Lower leg skin (tissue), 4 donors: ENCODE measurements around the gene PNPLA6. TPM values are rescaled to one million over a fixed set of nuclear protein-coding genes. Genes with fewer than 3 reads are reported as not detected.

ENCODE experiments used
- DNase-seq, 2 donors: peaks; one replicate each; pipeline ENCODE4 v3.0.0-alpha.2; 2019; ENCODE audit warnings: low spot score in 2 of 2
- H3K4me3 ChIP-seq: fragments of 200-600 bp; sonication (generic); 2 replicates; pipeline ENCODE4 v1.5.1; 2017; ENCODE audit warnings: mild to moderate bottlenecking, low read depth; ENCODE audit not compliant: poor library complexity, severe bottlenecking
- POLR2A ChIP-seq, 2 donors: fragments of 450-650 bp; IDR thresholded peaks; one replicate each; pipeline ENCODE4 v1.6.1; 2016 to 2017; ENCODE audit warnings: antibody characterized with exemption in 2 of 2, mild to moderate bottlenecking in 1 of 2, moderate library complexity in 1 of 2
- WGBS, 2 donors: methylation state at CpG; one replicate each; pipeline ENCODE4 v1.1.5; 2018; 5-methylcytosine and 5-hydroxymethylcytosine counted together
- intact Hi-C: fragments of 100-400 bp; cut with DNase I; formaldehyde crosslinking; loops from one replicate; pipeline ENCODE4 v1.15.0; 2023; ENCODE audit warnings: low total_unique reads
- total RNA-seq, 4 donors: library from RNA; depleted of rRNA; stranded (reverse); fragments of >200 nt; gene quantifications; one replicate each; pipeline ENCODE4 v1.1.0, GENCODE V29; 2016
- TF ChIP-seq, protein P1 (sequence below), 3 donors: fragments of 450-650 bp; IDR thresholded peaks; one replicate each; pipeline ENCODE4 v1.5.1; 2016; ENCODE audit warnings: antibody characterized with exemption in 3 of 3, mild to moderate bottlenecking in 3 of 3, moderate library complexity in 2 of 3

Gene PNPLA6
- total RNA-seq, 4 donors from 2014 or later = 58.3 to 89.8 (median 71.0) TPM

DNA sequence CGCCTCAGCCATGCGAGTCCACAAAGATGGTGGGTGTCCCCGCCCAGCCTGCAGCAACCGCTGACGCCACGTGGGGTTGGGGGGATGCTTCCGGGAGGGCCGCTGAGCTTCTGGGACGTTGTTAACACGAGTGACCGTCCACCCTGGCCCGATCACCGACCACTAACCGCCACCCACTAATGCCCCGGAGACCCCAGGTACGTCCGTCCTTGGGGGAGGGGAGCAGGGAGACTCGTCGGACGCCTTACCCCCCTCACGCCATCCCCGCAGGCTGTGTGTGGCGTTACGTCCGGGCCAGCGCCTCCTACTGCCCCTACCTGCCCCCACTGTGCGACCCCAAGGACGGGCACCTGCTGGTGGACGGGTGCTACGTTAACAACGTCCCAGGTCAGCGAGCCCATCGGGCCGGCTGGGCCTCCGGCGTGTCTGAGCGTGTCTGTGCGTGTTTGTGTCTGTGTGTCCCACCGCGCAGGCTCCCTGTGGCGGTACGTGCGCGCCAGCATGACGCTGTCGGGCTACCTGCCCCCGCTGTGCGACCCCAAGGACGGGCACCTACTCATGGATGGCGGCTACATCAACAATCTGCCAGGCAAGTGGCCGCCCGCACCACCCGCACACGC lies 21.3 kb downstream of the PNPLA6 start:
- 95 to 96% methylated on average over 46 to 54 of the region's 54 CpGs for WGBS, 2 donors
- DNase-seq = no peak
- intact Hi-C loops = no loop called here
- TF ChIP-seq, protein P1, sequence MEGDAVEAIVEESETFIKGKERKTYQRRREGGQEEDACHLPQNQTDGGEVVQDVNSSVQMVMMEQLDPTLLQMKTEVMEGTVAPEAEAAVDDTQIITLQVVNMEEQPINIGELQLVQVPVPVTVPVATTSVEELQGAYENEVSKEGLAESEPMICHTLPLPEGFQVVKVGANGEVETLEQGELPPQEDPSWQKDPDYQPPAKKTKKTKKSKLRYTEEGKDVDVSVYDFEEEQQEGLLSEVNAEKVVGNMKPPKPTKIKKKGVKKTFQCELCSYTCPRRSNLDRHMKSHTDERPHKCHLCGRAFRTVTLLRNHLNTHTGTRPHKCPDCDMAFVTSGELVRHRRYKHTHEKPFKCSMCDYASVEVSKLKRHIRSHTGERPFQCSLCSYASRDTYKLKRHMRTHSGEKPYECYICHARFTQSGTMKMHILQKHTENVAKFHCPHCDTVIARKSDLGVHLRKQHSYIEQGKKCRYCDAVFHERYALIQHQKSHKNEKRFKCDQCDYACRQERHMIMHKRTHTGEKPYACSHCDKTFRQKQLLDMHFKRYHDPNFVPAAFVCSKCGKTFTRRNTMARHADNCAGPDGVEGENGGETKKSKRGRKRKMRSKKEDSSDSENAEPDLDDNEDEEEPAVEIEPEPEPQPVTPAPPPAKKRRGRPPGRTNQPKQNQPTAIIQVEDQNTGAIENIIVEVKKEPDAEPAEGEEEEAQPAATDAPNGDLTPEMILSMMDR (IDR thresholded peaks at IDR 0.05) = no peak
- no peak for TF ChIP-seq POLR2A (IDR thresholded peaks at IDR 0.05)
- no peak overlapping the region for H3K4me3 ChIP-seq

DNA sequence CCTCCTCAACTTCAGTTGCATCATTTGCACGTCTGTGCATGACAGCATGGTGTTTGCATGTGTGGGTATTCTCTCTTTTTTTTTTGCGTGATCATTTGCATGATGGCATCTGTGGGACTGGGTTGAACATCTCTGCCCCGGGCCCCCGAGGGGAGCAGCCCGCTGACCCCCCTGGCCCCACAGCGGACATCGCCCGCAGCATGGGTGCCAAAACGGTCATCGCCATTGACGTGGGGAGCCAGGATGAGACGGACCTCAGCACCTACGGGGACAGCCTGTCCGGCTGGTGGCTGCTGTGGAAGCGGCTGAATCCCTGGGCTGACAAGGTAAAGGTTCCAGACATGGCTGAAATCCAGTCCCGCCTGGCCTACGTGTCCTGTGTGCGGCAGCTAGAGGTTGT lies 23.1 kb downstream of the PNPLA6 start:
- WGBS, 2 donors = 95% methylated on average over 15 to 18 of the region's 18 CpGs
- no peak for DNase-seq
- intact Hi-C loops = no loop called here
- TF ChIP-seq, protein P1 (IDR thresholded peaks at IDR 0.05) = no peak
- TF ChIP-seq POLR2A (IDR thresholded peaks at IDR 0.05) = no peak
- H3K4me3 ChIP-seq = no peak overlapping the region

DNA sequence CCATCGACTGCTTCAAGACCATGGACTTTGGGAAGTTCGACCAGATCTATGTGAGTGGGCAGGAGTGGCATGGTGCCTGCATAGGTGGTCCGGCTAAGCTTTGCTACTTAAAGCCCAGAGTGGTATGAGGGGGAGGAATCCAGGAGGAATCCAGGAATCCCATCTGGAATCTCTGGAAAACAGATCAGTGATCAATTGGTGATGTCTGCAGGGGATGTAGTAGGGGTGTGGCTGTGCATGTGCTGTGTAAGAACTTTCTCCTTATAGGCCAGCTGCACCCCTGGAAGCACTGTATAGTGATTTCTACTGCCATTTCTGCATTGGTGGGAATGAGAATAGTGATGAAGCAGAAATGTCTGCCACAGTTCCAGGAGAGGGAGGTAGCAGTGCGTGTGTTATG lies 23.6 kb downstream of the PNPLA6 start:
- no peak for DNase-seq
- no peak overlapping the region for H3K4me3 ChIP-seq
- intact Hi-C loops = no loop called here
- TF ChIP-seq, protein P1 (IDR thresholded peaks at IDR 0.05) = no peak
- TF ChIP-seq POLR2A (IDR thresholded peaks at IDR 0.05) = no peak
- 55 to 75% methylated on average over 3 to 4 of the region's 4 CpGs for WGBS, 2 donors

DNA sequence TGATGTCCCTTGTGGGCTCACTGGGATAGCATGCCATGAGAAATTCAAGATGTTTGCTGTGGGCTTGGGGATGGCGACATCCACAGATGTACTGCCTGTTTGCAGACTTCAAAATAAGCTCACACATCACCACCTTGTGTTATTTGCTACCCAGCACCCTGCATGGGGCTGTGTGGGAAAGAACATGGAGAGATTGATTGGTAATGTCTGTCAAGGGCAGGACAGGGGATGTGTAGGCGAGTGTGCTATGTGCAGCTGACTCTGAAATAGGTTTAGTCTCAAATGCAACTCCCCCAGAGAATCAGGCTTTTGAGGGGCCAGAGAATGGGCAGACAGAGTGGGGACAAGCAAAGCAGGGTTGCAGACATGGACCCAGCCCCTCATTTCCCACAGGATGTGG lies 24.7 kb downstream of the PNPLA6 start:
- WGBS, 2 donors = 90 to 97% methylated on average over 2 of the region's 2 CpGs
- H3K4me3 ChIP-seq = no peak overlapping the region
- TF ChIP-seq, protein P1 (IDR thresholded peaks at IDR 0.05) = no peak
- TF ChIP-seq POLR2A (IDR thresholded peaks at IDR 0.05) = no peak
- DNase-seq = no peak
- intact Hi-C loops = no loop called here

DNA sequence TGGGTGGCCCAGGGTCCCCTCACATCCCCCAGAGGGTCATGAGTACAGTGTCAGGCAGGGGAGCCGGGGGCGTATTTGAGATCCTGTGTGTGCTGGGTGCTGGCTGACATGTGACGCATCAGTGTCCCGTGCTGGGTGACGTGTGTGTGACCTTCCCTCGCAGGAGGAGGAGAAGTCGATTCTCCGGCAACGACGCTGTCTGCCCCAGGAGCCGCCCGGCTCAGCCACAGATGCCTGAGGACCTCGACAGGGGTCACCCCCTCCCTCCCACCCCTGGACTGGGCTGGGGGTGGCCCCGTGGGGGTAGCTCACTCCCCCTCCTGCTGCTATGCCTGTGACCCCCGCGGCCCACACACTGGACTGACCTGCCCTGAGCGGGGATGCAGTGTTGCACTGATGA lies 25.8 kb downstream of the PNPLA6 start:
- no peak overlapping the region for H3K4me3 ChIP-seq
- WGBS, 2 donors = 85 to 88% methylated on average over 14 to 17 of the region's 17 CpGs
- no peak for DNase-seq
- TF ChIP-seq POLR2A (IDR thresholded peaks at IDR 0.05) = no peak
- TF ChIP-seq, protein P1 (IDR thresholded peaks at IDR 0.05) = no peak
- intact Hi-C loops = no loop called here
